HG02678 (cell line): Measurements from ENCODE around the gene DDHD1.

ENCODE experiments used
- ATAC-seq: cut with Tn5 transposase; IDR thresholded peaks from one replicate; pipeline ENCODE4 v1.9.1; 2021; ENCODE audit warnings: mild to moderate bottlenecking, moderate library complexity; ENCODE audit not compliant: unreplicated experiment

Gene DDHD1

GRCh38 chr14:53001787-53002378 is 151.2 kb downstream of the DDHD1 start:
- no peak for ATAC-seq

- no peak for ATAC-seq
Observed at GRCh38 chr14:52998376-52999015, 154.6 kb downstream of the DDHD1 start.

- ATAC-seq = no peak
Observed at GRCh38 chr14:52996493-52996892, 156.6 kb downstream of the DDHD1 start.

- ATAC-seq = no peak
Observed at GRCh38 chr14:52995998-52996397, 157.1 kb downstream of the DDHD1 start.

GRCh38 chr14:52992236-52992870 is 160.8 kb downstream of the DDHD1 start:
- ATAC-seq = no peak

GRCh38 chr14:52988139-52988538 is 165.0 kb downstream of the DDHD1 start:
- ATAC-seq = no peak

GRCh38 chr14:52987514-52987913 is 165.6 kb downstream of the DDHD1 start:
- no peak for ATAC-seq

GRCh38 chr14:52987042-52987441 is 166.1 kb downstream of the DDHD1 start:
- ATAC-seq = no peak
